Measurements from ENCODE around the gene RBMS3.

RBMS3 gene

GRCh38 chr3:29275309-29275708 is 5.6 kb upstream of the RBMS3 start:
- no peak for DNase-seq (ENCODE audit: low spot score)

- no peak for DNase-seq (ENCODE audit: low spot score)
Measured at GRCh38 chr3:29277249-29277648, 3.6 kb upstream of the RBMS3 start.

- no peak for DNase-seq (ENCODE audit: low spot score)
Measured at GRCh38 chr3:29279286-29279685, 1.6 kb upstream of the RBMS3 start.

- DNase-seq (ENCODE audit: low spot score) = no peak
Measured at GRCh38 chr3:29279806-29280205, 1.1 kb upstream of the RBMS3 start.

- DNase-seq (ENCODE audit: low spot score) = peak; percentile 78
Measured at GRCh38 chr3:29281094-29281343, 148 bp downstream of the RBMS3 start.

GRCh38 chr3:29281344-29282241 is 722 bp downstream of the RBMS3 start:
- DNase-seq (ENCODE audit: low spot score) = peak; percentile 57

GRCh38 chr3:29282427-29283230 is 1.8 kb downstream of the RBMS3 start:
- peak; percentile 54 for DNase-seq (ENCODE audit: low spot score)

- peak; percentile 20 for DNase-seq (ENCODE audit: low spot score)
Measured at GRCh38 chr3:29283231-29284119, 2.6 kb downstream of the RBMS3 start.

- no peak for DNase-seq (ENCODE audit: low spot score)
Measured at GRCh38 chr3:29284497-29284896, 3.6 kb downstream of the RBMS3 start.

- peak; percentile 22 for DNase-seq (ENCODE audit: low spot score)
Measured at GRCh38 chr3:29285471-29286071, 4.7 kb downstream of the RBMS3 start.

- no peak for DNase-seq (ENCODE audit: low spot score)
Measured at GRCh38 chr3:29286478-29287240, 5.8 kb downstream of the RBMS3 start.

- no peak for DNase-seq (ENCODE audit: low spot score)
Measured at GRCh38 chr3:29290596-29290995, 9.7 kb downstream of the RBMS3 start.

- DNase-seq (ENCODE audit: low spot score) = no peak
Measured at GRCh38 chr3:29291260-29291981, 10.6 kb downstream of the RBMS3 start.

GRCh38 chr3:29291982-29292363 is 11.1 kb downstream of the RBMS3 start:
- no peak for DNase-seq (ENCODE audit: low spot score)

GRCh38 chr3:29293421-29293820 is 12.6 kb downstream of the RBMS3 start:
- DNase-seq (ENCODE audit: low spot score) = no peak

GRCh38 chr3:29297998-29298397 is 17.1 kb downstream of the RBMS3 start:
- no peak for DNase-seq (ENCODE audit: low spot score)

GRCh38 chr3:29301332-29302019 is 20.6 kb downstream of the RBMS3 start:
- no peak for DNase-seq (ENCODE audit: low spot score)

- no peak for DNase-seq (ENCODE audit: low spot score)
Measured at GRCh38 chr3:29302619-29303018, 21.7 kb downstream of the RBMS3 start.

- no peak for DNase-seq (ENCODE audit: low spot score)
Measured at GRCh38 chr3:29307295-29307694, 26.4 kb downstream of the RBMS3 start.

GRCh38 chr3:29310865-29311264 is 30.0 kb downstream of the RBMS3 start:
- DNase-seq (ENCODE audit: low spot score) = no peak
